ENCODE measurements around the gene CD46.
"Not testable (repeated sequence)": the region's sequence is repeated elsewhere in the genome, so short reads cannot be mapped to it uniquely, and the experiment has no call there.

CD46 gene

DNA sequence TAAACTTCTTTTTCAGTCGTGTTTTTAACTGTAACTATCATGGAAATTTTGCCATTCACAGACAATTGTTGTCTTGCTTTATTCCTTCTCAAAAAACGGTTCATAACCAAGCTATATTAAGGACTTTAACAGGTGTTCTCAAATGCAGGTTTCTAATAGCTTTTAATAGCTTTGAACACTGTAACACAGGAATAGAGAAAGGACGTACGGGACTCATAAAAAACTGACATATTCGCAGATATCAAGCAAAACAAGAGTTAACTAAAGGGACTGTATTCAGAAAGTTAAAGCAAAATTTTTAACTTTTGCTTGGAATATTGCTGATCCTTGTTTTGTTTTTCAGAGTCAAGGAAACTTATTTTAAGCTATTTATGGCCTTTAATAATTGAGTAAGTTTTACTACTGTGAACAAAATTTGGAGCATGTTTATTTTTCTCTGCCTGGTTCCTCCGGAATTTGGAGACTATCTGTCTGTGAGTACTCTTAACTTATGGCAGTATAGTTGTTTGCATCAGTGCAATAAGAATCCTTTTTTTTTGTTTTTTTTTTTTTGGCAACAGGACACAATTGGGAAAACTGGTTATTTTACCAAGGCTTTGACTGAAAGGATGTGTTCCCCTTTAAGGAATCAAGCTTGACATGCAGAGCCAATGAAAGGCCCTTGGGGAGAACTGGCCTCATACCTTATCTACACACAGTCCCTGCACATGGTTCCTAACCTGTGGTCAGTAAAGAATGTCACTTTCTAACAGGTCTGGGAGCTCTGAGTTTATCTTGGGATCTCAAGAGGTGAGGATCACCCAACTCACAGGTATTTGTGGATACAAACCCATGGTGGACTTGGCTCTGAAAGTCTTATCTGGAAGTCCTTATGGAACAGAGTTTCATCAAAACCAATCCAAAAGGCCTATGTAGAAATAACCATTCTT is 5.8 kb upstream of the CD46 start:
- no peaks in the 10 kb centered on the region for H3K36me3 Mint-ChIP-seq
- H3K27me3 Mint-ChIP-seq, result no peaks in the 10 kb centered on the region
- peaks cover 32% of the 10 kb centered on the region for H3K4me1 Mint-ChIP-seq
- H3K4me3 Mint-ChIP-seq, result no peak overlapping the region
- no peaks in the 10 kb centered on the region for H3K9me3 Mint-ChIP-seq
- no peak overlapping the region for H3K27ac Mint-ChIP-seq

DNA sequence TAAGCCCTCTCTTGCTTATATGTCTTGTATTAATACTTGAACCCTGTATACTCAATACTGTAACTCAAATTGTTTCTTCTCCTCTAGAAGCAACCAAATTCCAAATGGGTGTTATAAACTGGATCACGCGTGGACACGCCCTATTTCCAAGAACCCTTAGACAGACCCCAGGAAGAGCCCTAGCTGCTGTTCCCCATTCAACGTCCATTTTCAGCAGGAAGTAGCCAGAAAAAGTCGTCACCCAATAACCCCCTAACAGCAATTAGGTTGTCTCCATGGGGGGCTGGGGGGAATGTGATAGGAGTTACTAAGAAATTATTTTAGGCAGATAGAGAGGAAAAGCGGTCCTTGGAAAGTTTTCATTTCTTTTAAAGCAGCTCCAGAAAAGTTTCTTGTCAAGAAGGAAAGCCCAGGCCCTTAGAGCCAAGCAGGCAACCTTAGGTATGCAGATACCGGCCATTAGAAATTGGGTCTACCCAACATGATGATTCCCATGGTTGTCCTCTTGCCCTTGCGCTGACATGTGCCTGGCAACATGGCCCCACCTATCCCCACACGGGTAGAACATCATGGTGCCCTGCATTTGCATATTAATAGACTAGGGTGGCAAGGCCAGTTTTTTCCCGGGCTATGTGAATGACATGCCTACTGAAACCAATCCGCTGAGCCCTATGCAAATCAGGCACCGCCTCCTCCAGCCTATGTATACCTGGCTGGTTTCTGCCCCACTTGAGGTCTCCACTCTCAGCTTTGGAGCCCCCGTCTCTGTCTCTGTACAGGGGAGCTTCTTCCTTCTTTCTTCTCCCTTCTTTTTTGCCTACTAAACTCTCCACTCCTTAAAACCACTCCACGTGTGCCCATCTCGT is 4.0 kb upstream of the CD46 start:
- Mint-ChIP-seq H3K36me3 (no peaks in the 10 kb centered on the region), H3K9me3 (no peaks in the 10 kb centered on the region), H3K27ac (no peak overlapping the region), H3K4me1 (peaks cover 38% of the 10 kb centered on the region), H3K4me3 (no peak overlapping the region), H3K27me3 (no peaks in the 10 kb centered on the region)

DNA sequence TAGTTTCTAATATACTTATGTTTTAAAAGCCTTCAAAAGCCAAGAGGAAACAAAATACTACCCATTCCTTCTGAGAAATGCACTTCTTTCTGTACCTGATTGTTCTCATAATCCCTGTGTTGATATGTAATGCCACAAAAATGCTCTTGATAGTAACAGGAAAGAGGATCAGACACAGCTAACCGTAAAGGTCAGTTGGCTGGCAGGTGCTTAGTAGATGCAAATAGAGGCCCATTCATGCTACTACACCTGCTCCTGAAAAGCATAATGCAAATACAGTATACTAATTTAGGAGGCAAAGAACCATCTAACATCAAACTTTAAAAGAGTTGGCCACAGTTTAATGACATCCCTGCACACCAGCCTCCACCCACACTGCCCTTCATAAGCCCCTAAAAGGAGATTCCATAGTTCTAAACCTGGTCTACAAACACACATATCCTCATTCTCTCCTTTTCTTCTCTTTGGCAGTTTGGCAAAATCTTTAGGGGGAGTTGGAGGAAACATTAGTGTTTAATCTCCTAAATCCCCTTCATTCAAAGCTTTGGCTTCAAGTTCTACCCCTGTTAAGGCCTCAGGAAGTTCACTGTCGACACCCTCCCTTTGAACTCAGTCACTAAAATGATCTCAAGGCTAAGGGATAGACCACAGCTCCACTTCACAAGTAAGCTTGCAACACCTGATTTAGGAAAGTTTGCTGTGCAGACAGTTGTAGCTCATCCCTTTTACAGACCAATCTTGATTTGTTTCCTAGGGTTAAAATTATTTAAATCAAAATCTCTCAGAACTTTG is 2.9 kb upstream of the CD46 start:
- Mint-ChIP-seq H3K27me3 (no peaks in the 10 kb centered on the region), H3K27ac (peak overlapping the region; percentile 42), H3K4me1 (peaks cover 43% of the 10 kb centered on the region), H3K4me3 (no peak overlapping the region), H3K36me3 (no peaks in the 10 kb centered on the region), H3K9me3 (no peaks in the 10 kb centered on the region)

DNA sequence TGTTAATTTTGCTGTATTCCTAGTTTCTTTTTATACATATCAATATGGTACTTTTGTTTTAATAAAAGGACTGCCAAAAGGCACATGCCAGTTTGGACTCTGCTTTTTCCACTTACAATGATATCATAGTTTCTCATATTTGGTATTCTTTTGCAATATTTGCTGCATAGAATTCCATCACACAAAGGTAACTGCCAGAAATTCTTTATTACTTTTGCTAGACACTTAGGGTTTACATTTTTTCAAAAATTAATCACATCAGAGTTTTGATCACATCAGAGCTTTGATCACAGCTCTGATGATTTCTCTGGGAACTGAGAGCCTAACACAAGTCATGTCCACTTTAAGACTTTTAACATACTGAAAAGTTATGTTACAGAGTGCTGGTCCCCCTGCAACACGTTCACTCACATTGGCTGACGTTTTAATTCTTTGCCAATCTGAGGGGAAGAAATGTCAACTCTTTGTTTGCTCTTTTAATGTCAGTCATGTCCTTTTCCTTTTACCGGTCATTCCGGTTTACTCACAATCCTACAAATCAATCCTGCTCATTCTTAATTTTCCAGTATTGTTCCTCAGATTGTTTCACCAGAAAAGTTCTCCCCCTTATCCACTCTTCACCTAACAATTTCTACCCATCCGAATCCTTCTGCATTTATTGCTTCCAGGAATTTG is 1.1 kb upstream of the CD46 start:
- Mint-ChIP-seq H3K9me3 (no peaks in the 10 kb centered on the region), H3K27ac (peak overlapping the region; percentile 96), H3K36me3 (peaks cover 1% of the 10 kb centered on the region), H3K27me3 (no peaks in the 10 kb centered on the region), H3K4me3 (peak overlapping the region; percentile 99), H3K4me1 (peaks cover 61% of the 10 kb centered on the region)

DNA sequence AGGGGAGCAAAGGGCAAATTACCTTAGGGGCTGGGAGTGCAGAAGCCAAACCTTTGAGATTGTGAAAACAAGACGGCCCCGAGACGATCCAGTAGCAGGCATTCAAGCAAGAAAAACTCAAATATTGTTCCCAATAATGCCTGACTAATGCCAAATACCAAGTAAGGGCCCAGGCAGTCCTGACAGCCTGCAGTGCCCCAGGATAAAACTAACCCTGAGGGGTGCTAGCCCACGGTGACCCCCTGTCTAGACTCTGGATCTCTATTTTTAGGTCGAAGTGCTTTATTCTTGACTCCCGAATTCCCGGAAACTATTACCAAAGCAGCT is 428 bp upstream of the CD46 start:
- H3K9me3 Mint-ChIP-seq, H3K27me3 Mint-ChIP-seq, H3K36me3 Mint-ChIP-seq: not testable (repeated sequence)
- Mint-ChIP-seq H3K4me3 (peak overlapping the region; percentile 99), H3K27ac (peak overlapping the region; percentile 96), H3K4me1 (peaks cover 68% of the 10 kb centered on the region)

DNA sequence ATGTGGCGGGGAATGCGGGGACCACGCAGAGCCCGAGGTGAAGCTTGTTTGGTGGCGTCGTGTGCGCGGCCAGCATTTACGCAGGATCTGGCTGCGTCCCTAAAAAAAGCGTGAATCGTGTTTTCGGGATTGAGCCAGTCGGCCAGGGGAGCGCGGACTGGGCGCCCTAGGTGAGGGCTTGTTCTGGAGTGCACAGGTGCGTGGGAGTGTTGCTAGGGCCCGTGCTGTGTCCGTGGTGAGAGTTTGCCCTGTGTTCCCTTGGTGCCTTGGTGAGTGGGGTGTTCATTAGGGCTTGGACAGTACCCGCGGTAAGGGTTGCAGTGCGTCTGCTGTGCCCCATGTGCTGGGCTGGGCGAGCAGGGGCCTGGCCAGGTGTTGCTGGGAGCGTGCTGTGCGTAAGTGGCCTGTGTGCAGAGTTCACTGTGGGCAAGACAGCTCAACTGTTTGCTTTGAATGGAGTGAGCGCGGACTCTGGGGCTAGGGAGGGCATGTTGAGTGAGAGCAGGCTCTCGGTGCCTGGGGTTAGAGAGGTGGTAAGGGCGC is 673 bp downstream of the CD46 start:
- Mint-ChIP-seq H3K4me1 (peaks cover 76% of the 10 kb centered on the region), H3K36me3 (peaks cover 1% of the 10 kb centered on the region), H3K27me3 (no peaks in the 10 kb centered on the region), H3K9me3 (no peaks in the 10 kb centered on the region), H3K27ac (peak overlapping the region; percentile 96), H3K4me3 (peak overlapping the region; percentile 99)

DNA sequence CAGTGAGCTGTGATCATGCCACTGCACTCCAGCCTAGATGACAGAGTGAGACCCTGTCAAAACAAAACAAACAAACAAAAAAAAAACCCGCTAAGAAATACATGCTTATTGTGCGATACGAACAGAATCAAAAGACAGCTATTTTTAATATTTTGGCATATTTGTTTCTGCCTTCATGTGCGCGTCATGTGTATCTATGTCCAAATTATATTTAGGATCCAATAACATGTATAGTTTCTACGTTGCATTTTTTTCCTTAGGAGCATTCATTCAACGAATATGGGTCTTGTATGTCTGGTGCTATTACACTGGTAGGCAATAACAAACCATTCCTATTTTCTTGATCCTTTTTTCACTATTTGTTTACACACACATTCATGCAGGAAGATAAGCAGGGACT is 1.8 kb downstream of the CD46 start:
- Mint-ChIP-seq H3K36me3 (peaks cover 5% of the 10 kb centered on the region), H3K27ac (peak overlapping the region; percentile 24), H3K4me1 (peaks cover 74% of the 10 kb centered on the region)

DNA sequence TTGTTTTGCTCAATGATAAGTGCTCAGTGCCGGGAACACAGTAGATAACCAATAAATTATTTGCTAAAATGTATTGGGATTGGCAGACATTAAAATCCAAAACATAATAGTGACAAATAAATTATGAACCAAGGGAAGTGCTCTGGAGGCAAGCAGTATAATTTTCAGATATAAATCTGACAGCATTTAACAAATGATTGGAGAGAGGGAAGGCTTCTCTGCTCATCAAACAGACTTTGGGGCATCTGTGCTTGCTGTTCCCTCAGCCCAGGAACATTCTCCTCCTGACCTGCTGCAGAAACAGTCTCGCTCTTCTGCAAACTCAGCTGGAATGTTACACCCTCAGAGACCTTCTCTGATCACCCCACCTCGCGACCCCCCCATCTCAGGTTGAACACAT is 2.2 kb downstream of the CD46 start:
- peak overlapping the region; percentile 99 for H3K4me3 Mint-ChIP-seq
- H3K36me3 Mint-ChIP-seq, result peaks cover 7% of the 10 kb centered on the region
- no peaks in the 10 kb centered on the region for H3K27me3 Mint-ChIP-seq
- H3K4me1 Mint-ChIP-seq, result peaks cover 71% of the 10 kb centered on the region
- H3K9me3 Mint-ChIP-seq, result no peaks in the 10 kb centered on the region
- peak overlapping the region; percentile 24 for H3K27ac Mint-ChIP-seq

More for the DNA sequence above, 1.8 kb downstream of the CD46 start:
- Mint-ChIP-seq H3K27me3 (no peaks in the 10 kb centered on the region), H3K9me3 (no peaks in the 10 kb centered on the region), H3K4me3 (peak overlapping the region; percentile 99)

DNA sequence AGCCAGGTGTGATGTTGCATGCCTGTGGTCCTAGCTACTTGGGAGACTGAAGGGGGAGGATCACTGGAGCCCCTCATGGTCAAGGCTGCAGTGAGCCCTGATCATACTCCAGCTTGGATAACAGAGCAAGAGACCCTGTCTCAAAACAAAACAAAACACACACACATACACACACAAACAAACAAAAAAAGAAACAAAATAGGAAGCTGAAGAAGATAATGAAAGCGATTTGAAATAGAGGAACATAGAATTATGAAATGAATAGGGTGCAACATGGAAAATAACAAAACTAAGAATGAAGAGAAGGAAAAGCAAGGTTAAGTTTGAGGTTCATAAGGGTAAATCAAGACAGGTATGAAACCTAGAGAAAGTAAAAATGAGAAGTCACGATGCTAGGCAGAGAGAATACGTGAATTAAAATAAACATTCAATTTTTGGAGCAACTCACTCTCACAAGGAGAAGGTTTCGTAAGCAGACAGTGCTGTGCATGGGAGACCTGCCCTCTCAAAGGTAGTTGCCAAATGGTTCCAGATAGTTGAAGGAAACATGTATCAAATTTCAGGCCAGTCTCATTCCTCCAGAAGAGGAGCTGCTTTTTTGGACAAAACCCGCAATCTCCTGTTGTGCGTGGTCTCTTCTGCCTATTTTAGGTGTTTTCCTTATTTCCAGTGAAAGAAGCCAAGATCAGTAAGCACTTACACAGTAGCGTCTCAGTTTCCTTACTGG is 3.3 kb downstream of the CD46 start:
- H3K4me1 Mint-ChIP-seq, result peaks cover 62% of the 10 kb centered on the region
- peaks cover 11% of the 10 kb centered on the region for H3K36me3 Mint-ChIP-seq
- no peaks in the 10 kb centered on the region for H3K27me3 Mint-ChIP-seq
- no peaks in the 10 kb centered on the region for H3K9me3 Mint-ChIP-seq
- peak overlapping the region; percentile 4 for H3K27ac Mint-ChIP-seq
- no peak overlapping the region for H3K4me3 Mint-ChIP-seq

DNA sequence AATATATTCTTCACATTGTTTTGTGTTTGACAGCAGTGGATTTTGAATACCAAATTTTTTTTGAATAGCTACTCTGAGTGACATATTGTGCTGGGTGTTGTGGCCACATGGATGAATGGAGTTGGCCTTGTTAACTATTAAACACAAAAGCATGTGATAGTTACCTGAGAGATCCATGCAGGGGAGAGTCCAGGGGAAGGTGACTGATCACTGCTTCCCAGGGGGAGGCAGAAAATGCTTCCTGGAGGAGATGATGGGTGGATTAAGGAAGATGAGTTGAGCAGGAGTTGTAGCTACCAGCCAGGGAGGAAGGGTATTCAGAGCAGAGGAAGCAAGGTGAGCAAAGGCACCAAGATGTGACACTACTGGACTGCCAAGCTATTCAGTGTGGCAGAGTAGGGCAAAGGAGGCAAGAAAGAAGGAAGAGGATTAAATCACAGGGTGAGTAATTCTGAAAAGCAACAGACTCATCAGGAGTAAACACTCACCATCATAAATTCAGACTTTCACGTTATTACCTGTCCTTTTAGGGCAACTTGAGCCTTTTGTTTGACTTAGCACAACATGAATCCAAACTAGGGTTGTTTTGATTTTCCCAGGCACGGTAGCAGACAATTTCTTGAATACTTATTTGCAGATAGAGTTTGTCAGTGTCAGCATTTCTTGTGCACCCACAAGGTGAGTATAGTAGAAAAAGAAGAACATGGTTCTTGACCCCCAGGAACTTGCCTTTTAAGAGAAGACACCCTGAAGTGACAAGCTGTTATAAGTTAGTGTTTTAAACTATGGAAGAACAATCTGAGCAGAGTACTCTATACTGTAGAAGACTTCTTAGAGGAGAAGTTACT is 4.2 kb downstream of the CD46 start:
- Mint-ChIP-seq H3K27ac (peak overlapping the region; percentile 63), H3K4me1 (peaks cover 56% of the 10 kb centered on the region)

DNA sequence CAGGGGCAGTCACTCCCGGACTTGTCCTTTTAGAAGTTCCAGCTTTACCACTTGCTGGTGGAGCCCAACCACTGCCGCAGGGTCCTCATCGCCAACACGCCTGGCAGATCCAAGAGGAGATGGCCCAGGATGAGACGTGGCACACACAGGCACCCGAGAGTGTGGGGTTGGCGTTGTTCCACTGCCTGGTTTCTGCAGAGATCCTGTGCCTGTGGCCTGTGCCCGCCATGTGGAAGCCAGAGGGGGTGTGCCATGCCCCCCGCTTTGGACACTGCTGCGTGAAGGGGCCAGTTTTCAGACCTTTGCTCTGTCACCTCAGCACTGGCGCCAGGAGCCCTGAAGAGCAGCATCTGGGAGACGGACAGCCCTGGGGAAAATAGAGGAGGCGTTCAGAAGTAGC is 10.8 kb downstream of the CD46 start:
- Mint-ChIP-seq H3K4me1 (peaks cover 27% of the 10 kb centered on the region), H3K27me3 (no peaks in the 10 kb centered on the region)

More for the DNA sequence above, 4.2 kb downstream of the CD46 start:
- Mint-ChIP-seq H3K36me3 (peaks cover 14% of the 10 kb centered on the region), H3K9me3 (no peaks in the 10 kb centered on the region), H3K4me3 (no peak overlapping the region), H3K27me3 (no peaks in the 10 kb centered on the region)

DNA sequence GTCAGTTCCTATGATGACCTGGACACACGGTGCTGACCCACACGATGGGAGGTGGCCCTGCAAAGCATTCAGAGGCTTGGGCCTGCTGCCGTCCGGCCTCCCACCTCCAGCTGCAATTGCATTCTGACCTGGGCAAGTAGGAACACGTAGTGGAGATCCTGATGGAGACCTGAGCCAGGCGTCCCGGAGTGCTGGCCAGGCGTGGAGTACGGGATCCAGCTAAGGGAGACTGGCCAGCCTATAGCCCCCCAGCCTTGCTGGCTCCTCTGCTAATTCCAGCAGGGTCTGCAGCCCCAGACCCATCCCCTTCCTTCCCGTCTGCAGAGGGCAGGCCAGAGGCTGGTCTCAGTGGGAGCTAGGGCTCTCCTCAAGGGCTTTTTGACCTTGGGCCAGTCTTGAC is 11.2 kb downstream of the CD46 start:
- H3K9me3 Mint-ChIP-seq, result no peaks in the 10 kb centered on the region
- peaks cover 51% of the 10 kb centered on the region for H3K36me3 Mint-ChIP-seq
- no peak overlapping the region for H3K4me3 Mint-ChIP-seq
- H3K4me1 Mint-ChIP-seq, result peaks cover 28% of the 10 kb centered on the region
- no peak overlapping the region for H3K27ac Mint-ChIP-seq
- no peaks in the 10 kb centered on the region for H3K27me3 Mint-ChIP-seq

More for the DNA sequence above, 10.8 kb downstream of the CD46 start:
- Mint-ChIP-seq H3K36me3 (peaks cover 50% of the 10 kb centered on the region), H3K4me3 (no peak overlapping the region), H3K27ac (no peak overlapping the region), H3K9me3 (no peaks in the 10 kb centered on the region)

DNA sequence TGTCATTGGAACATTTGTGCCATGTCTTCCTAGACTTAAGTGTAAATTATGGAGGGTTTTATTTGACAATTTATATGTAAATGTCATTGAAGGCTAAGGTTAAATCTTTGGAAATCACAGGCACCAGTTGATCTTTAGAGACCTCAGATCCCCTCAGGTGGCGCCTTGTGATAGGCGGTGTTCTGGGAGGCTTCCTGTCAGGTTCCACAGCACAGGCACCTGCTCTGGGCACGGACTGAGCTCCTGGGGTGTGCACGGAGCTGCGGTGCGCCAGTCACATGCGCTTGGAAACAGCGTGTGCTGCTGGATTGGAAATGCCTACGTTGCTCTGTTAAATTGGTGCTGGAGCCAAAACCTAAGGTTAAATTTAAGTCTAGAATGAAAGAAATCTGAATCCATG is 12.1 kb downstream of the CD46 start:
- Mint-ChIP-seq H3K9me3 (no peaks in the 10 kb centered on the region), H3K4me3 (no peak overlapping the region), H3K4me1 (peaks cover 26% of the 10 kb centered on the region), H3K27me3 (no peaks in the 10 kb centered on the region), H3K27ac (no peak overlapping the region), H3K36me3 (peaks cover 53% of the 10 kb centered on the region)

All from activated naive CD4-positive, alpha-beta T cell treated with anti-CD3 and anti-CD28 coated beads, Interleukin-2, amount 50 U/mL, for 24 hours (primary cell).